ENCODE data around the gene CDPF1.

- TF ChIP-seq MXI1 (IDR thresholded peaks at IDR 0.05; ENCODE audit: borderline replicate concordance, low read depth, low read length): no peak
- no peak for TF ChIP-seq CTCF (CRISPR knock-in tag; IDR thresholded peaks at IDR 0.05)
- TF ChIP-seq, protein P1, sequence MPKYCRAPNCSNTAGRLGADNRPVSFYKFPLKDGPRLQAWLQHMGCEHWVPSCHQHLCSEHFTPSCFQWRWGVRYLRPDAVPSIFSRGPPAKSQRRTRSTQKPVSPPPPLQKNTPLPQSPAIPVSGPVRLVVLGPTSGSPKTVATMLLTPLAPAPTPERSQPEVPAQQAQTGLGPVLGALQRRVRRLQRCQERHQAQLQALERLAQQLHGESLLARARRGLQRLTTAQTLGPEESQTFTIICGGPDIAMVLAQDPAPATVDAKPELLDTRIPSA (CRISPR knock-in tag; IDR thresholded peaks at IDR 0.05; ENCODE audit: borderline replicate concordance): no peak
- no peak for TF ChIP-seq SRSF9 (IDR thresholded peaks at IDR 0.05; ENCODE audit: borderline replicate concordance, insufficient read depth, low read depth, low read length, poor library complexity, severe bottlenecking)
Observed at GRCh38 chr22:46272196-46272595, 22.1 kb upstream of the CDPF1 start.

All from HepG2 (cell line).